HG03175 (cell line): ENCODE results near the gene EML4.
"Not testable (repeated sequence)": the region's sequence is repeated elsewhere in the genome, so short reads cannot be mapped to it uniquely, and the experiment has no call there.

Experiments
- ATAC-seq: cut with Tn5 transposase; IDR thresholded peaks from one replicate; pipeline ENCODE4 v1.9.1; 2021; ENCODE audit warnings: mild to moderate bottlenecking, moderate library complexity; ENCODE audit not compliant: unreplicated experiment

The EML4 gene

GRCh38 chr2:42169100-42169873 is at the start of gene EML4:
EML4 (plus strand) TSS chr2:42169353; CDS start chr2:42169612, 259 bp downstream.
- ATAC-seq, result peak; percentile 82

GRCh38 chr2:42123426-42123825 is 45.7 kb upstream of the EML4 start:
- no peak for ATAC-seq

- peak; percentile 66 for ATAC-seq
Measured at GRCh38 chr2:42124011-42124785, 45.0 kb upstream of the EML4 start.

- no peak for ATAC-seq
Measured at GRCh38 chr2:42125841-42126594, 43.1 kb upstream of the EML4 start.

GRCh38 chr2:42126873-42127272 is 42.3 kb upstream of the EML4 start:
- not testable (repeated sequence) for ATAC-seq

- peak; percentile 70 for ATAC-seq
Measured at GRCh38 chr2:42127425-42128424, 41.4 kb upstream of the EML4 start.

- ATAC-seq, result peak; percentile 16
Measured at GRCh38 chr2:42128721-42129486, 40.2 kb upstream of the EML4 start.

- no peak for ATAC-seq
Measured at GRCh38 chr2:42129487-42129852, 39.7 kb upstream of the EML4 start.

GRCh38 chr2:42129947-42130346 is 39.2 kb upstream of the EML4 start:
- no peak for ATAC-seq

- not testable (repeated sequence) for ATAC-seq
Measured at GRCh38 chr2:42130858-42131257, 38.3 kb upstream of the EML4 start.

GRCh38 chr2:42132191-42132965 is 36.8 kb upstream of the EML4 start:
- no peak for ATAC-seq

- ATAC-seq, result peak; percentile 89
Measured at GRCh38 chr2:42132966-42133641, 36.0 kb upstream of the EML4 start.

GRCh38 chr2:42133771-42134195 is 35.4 kb upstream of the EML4 start:
- no peak for ATAC-seq

GRCh38 chr2:42134401-42134932 is 34.7 kb upstream of the EML4 start:
- not testable (repeated sequence) for ATAC-seq

- ATAC-seq, result no peak
Measured at GRCh38 chr2:42135381-42136312, 33.5 kb upstream of the EML4 start.

GRCh38 chr2:42136782-42137124 is 32.4 kb upstream of the EML4 start:
- no peak for ATAC-seq
